Skeletal muscle cell (primary cell): ENCODE results near the gene GATB.

Experiments
- DNase-seq: peaks from one replicate; pipeline ENCODE4 v3.0.0-alpha.2; 2010; ENCODE audit warnings: low read depth
- H3K4me3 ChIP-seq: 2 replicates; pipeline ENCODE4 v1.5.1; 2011; ENCODE audit warnings: low read depth, mild to moderate bottlenecking, control low read depth, low read length, moderate library complexity

The GATB gene

DNA sequence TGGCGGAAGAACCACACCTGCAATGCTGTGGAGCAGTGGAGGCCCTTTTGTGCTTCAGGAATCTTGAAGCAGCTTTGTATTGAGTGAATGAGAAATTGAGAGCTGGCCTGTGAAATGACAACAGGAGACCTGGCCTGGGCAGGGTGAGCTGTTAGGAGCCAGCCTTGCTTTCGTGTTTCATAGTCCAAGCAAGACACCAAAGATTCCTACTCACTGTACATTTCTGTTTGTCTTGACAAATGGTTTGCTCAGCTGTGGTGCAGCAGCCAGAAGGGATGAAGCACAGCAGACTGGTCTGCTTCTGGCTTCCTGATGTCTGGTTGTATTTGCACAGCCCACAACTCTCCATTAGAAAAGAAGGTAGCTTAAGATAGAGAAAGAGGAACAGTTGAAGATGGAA lies 96.5 kb downstream of the GATB start:
- H3K4me3 ChIP-seq: no peak overlapping the region
- DNase-seq: no peak

- no peak for DNase-seq
Observed at GRCh38 chr4:151663109-151663508, 97.7 kb downstream of the GATB start.

GRCh38 chr4:151661873-151662272 lies 98.9 kb downstream of the GATB start:
- no peak for DNase-seq
- no peak overlapping the region for H3K4me3 ChIP-seq

More at GRCh38 chr4:151663109-151663508, 97.7 kb downstream of the GATB start:
- H3K4me3 ChIP-seq: no peak overlapping the region

DNA sequence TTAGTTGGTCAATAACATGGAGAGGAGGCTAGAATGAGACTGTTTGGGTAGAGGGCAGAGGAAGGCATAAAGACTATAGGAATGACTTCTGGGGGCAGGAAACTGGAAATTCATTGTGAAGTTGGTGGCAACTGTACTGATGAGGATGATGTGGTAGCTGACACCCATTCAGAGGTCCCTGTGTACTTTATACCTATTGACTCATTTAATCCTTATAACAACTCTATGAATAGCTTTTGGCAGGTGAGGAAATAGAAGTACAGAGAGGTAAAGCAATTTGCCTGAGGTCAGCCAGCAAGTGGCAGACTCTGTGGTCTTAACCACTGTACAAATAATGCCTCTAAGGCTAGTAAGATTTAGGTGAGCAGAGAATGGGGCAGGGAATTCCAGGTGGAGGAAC lies 100.1 kb downstream of the GATB start:
- H3K4me3 ChIP-seq: no peak overlapping the region
- no peak for DNase-seq

- DNase-seq: peak; percentile 28
- no peak overlapping the region for H3K4me3 ChIP-seq
Observed at GRCh38 chr4:151659601-151660364, 101.0 kb downstream of the GATB start.

- no peak overlapping the region for H3K4me3 ChIP-seq
- peak; percentile 62 for DNase-seq
Observed at GRCh38 chr4:151658959-151659600, 101.7 kb downstream of the GATB start.

GRCh38 chr4:151657896-151658295 lies 102.9 kb downstream of the GATB start:
- H3K4me3 ChIP-seq: no peak overlapping the region
- DNase-seq: no peak

DNA sequence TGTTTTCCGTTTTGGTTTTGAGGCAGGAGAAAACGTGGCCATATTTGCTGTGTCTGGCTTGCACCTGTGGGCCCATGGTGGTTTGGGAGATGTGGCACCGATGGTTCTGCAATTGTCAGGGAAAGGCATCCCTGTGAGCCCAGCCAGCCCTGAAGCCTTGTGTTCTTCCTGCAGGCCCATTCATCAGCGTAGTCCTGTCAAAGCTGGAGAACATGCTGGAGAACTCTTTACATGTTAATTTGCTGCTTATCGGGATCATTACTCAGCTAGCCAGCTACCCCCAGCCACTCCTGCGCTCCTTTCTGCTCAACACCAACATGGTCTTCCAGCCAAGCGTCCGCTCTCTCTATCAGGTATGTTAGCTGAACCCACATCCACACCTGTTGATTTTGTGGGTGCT lies 104.7 kb downstream of the GATB start:
- no peak overlapping the region for H3K4me3 ChIP-seq
- no peak for DNase-seq

- H3K4me3 ChIP-seq: no peak overlapping the region
- DNase-seq: no peak
Observed at GRCh38 chr4:151653548-151653918, 107.3 kb downstream of the GATB start.

DNA sequence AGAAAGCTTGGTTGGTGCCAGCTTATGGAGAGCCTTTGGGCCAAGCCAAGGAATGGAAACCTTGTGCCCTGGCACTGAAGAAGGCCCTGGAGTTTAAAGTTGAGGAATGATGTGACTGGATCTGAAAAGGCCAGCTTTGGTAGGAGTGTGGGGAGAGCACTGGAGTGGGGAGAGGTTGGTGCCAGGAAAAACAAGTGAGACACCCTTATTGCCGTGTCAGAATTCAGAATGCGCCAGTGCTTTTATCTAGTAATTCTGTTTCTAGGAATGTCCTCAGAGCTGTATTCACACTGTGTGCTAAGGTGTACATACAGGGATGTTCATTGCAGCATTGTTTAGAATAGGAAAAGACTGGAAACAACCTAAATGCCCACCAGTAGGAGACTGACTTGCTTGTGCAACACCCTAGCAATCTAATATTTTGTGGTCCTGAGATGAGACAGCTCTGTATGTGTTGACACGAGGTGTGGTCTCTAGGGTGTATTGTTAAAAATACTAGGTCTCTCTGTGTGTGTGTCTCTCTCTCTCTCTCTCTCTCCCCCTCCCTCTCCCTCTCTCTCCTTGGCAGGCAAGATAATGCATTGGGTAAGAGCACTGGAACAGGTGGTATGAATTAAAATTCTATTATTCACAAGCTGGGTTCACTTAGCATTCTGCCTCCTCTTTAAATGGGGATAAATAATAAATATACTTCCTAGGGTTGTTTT lies 107.8 kb downstream of the GATB start:
- H3K4me3 ChIP-seq: no peak overlapping the region
- DNase-seq: peak; percentile 57

- no peak for DNase-seq
- no peak overlapping the region for H3K4me3 ChIP-seq
Observed at GRCh38 chr4:151651496-151651895, 109.3 kb downstream of the GATB start.

DNA sequence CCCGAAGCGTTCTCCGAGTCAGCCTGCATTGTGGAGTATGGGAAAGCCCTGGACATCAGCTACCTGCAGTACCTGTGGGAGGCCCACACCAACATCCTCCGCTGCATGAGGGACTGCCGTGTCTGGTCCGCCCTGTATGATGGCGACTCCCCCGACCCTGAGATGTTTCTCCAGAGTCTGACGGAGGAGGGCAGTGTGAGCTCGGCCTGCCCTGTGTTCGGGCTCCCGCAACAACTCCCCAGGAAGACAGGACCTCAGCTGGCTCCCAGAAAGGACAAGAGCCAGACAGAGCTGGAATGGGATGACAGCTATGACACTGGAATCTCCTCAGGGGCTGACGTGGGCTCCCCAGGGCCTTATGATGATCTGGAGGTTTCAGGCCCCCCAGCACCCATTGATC lies 111.3 kb downstream of the GATB start:
- no peak for DNase-seq

GRCh38 chr4:151646322-151646721 lies 114.5 kb downstream of the GATB start:
- no peak for DNase-seq
- no peak overlapping the region for H3K4me3 ChIP-seq

More for the DNA sequence above, 111.3 kb downstream of the GATB start:
- no peak overlapping the region for H3K4me3 ChIP-seq

- no peak for DNase-seq
- H3K4me3 ChIP-seq: no peak overlapping the region
Observed at GRCh38 chr4:151644622-151645021, 116.2 kb downstream of the GATB start.

- no peak for DNase-seq
Observed at GRCh38 chr4:151643564-151643963, 117.2 kb downstream of the GATB start.

DNA sequence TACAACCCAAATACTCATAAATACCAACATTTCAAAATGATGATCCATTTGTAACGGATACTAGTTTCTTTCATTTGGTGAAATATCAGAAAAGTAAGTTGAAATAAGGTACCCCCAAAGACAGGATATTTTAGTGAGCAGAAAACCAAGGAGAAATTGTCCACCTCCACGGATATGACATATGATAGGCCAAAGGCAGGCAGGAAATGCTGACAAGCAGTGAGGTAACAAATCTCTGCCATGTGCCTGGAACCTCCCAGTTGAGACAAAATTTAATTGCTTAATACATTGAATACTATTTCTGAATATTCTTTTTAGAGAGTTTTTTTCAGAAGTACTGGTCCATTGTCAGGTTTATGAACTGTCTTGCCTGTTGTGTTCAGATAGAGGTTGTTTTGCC lies 118.8 kb downstream of the GATB start:
- H3K4me3 ChIP-seq: no peak overlapping the region
- no peak for DNase-seq

More at GRCh38 chr4:151643564-151643963, 117.2 kb downstream of the GATB start:
- no peak overlapping the region for H3K4me3 ChIP-seq

- H3K4me3 ChIP-seq: no peak overlapping the region
- DNase-seq: peak; percentile 39
Observed at GRCh38 chr4:151641167-151641566, 119.6 kb downstream of the GATB start.

DNA sequence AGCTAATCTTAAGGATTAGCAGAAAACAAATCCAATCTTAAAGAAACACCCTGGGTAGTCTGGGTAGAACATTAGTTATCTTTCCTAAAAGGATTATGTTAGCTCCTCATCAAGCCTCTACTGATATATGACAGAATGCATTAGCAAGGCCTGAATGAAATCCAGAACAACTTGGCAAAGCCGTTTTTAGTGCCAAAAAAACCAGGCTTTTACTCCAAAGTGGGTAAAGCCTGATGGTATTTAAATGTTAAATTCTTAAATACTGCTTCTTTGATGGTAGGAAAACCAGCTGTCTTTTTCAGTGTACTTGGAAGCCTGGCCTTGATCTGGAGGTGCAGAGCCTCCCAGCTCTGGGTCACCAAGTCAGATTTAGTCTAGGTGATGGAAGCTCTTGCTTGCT lies 120.4 kb downstream of the GATB start:
- H3K4me3 ChIP-seq: no peak overlapping the region
- no peak for DNase-seq

DNA sequence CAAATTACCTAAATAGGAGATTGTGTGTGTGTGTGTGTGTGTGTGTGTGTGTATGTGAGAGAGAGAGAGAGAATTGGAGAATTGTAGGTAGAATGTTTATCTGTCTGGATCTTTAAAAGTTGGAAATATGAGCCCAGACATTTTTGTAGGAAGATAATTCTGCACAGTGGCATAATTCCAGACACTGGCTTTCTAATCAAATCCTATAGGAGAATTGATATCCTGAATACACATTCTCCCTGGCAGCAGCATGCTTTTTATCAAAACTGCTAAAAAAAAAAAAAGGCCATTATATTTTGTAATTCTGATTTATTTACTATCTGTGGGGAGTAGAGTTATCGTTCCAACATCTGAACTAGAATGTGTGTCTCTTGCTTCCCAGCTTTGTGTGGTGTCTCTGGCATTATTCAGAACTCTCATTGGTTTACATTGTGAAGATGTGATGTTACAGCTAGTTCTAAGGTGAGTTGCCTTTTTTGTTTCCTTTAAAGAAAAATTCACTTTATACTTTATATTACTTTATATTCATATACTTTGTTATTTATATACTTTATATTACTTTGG lies 122.4 kb downstream of the GATB start:
- no peak overlapping the region for H3K4me3 ChIP-seq
- DNase-seq: no peak

- DNase-seq: no peak
- no peak overlapping the region for H3K4me3 ChIP-seq
Observed at GRCh38 chr4:151631349-151631748, 129.5 kb downstream of the GATB start.
